HG02798 (cell line): ENCODE data around the gene TSHZ1.

Experiments used
- ATAC-seq: cut with Tn5 transposase; IDR thresholded peaks from one replicate; pipeline ENCODE4 v1.9.1; 2021; ENCODE audit warnings: mild to moderate bottlenecking; ENCODE audit not compliant: unreplicated experiment, poor library complexity

The TSHZ1 gene

DNA sequence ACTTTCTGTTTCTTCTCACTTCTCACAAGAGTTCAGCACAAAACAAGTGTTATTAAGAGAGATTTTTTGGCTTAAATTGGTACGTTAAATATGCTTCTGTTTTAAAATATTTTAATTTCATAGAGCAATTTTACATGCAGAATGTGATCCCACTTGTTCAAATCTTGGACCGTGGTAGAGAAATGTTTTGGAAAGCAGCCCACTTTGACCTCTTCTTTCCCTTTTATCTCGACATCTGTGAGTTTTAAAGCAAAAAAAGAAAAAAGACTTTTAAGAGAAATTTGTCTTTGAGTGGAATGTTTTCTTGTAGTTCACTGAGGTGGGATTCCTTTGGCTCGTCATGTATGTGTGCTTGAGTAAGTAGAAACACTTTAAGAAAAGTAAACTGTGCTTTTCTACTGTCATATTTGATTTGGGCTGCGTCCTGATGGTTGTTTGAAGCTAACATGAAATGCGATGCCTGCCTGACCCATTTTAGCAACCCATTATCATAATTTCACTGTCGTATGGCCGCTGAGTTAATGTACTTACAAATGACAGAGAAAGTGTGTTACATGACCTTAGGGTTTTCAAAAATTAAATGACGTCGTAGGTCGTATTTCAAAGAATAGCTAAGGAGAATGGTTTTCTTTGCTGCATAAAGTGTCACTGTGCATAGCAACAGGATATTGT lies 54.5 kb downstream of the TSHZ1 start:
- no peak for ATAC-seq

- no peak for ATAC-seq
These were observed 55.3 kb downstream of the TSHZ1 start for GRCh38 chr18:75265872-75266271.

- ATAC-seq = peak; percentile 93
These were observed 57.2 kb downstream of the TSHZ1 start for GRCh38 chr18:75267643-75268363.

DNA sequence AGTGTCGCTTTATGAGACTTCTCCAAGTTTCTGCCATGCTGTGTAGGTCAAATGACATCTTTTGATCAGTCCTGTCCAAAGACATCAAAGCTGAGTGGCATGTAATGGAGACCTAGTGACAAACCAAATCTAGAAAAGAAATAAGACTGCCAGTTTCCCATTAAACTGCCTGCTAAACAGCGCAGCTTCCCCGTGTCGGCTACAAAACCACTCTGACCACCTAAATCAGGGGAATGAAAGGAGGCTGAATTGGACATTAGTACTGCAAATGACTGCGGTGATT lies 57.7 kb downstream of the TSHZ1 start:
- no peak for ATAC-seq

- ATAC-seq = no peak
These were observed 58.6 kb downstream of the TSHZ1 start for GRCh38 chr18:75269124-75269680.

DNA sequence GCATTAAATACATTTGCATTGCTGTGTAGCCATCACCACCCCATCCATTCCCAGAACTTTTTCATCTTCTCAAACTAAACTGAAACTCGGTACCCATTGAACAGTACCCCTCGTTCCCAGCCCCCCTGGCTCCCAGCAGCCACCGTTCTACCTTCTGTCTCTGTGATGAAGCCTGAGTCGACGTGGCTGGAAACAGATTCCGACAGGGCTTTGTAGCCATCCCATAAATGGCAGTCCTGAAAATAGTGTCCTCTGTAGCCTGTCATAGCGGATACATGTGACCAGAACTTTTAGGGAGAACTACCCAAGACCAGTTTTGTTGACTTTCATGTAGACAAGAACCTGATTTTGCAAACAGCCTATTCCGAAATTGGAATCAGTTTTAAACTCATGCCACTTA lies 59.1 kb downstream of the TSHZ1 start:
- no peak for ATAC-seq

GRCh38 chr18:75271952-75272351 lies 61.4 kb downstream of the TSHZ1 start:
- ATAC-seq = no peak

DNA sequence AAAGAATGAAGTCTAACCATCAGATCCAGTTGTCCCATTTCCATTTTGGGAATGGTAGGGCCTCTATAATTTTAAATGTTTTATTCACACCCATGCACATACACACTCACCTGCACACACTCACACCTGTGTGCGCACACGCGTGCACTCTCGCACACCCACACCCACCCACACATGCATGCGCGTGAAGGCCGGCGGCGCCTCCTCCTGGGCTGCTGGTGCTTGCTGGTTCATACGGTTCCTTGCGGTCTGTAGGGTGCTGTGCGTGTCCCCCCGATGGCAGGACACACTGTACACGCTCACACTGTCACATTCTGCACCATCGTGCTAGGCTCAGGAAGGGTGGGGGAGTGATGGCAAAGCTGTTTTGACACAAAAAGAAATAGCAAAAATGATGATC lies 63.2 kb downstream of the TSHZ1 start:
- ATAC-seq = no peak

DNA sequence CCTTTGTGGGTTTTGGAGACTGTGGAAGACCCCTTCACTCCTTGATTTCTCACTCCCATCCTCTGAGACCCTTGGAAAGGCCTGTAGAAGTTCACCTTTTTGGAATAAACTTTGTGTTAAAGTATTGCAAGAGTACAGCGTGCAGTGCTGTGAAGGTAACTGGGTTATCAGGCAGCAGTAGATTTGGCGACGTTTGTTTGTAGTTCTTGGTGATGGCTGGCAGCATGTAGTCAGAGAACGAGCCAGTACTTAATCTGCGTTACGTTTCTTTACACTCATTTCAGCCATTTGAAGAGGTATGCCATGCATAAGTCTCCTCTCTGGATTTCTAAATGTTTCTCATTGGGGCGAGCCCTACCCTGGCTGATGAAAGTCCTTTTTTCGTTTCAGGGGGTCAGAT lies 64.6 kb downstream of the TSHZ1 start:
- ATAC-seq = no peak

DNA sequence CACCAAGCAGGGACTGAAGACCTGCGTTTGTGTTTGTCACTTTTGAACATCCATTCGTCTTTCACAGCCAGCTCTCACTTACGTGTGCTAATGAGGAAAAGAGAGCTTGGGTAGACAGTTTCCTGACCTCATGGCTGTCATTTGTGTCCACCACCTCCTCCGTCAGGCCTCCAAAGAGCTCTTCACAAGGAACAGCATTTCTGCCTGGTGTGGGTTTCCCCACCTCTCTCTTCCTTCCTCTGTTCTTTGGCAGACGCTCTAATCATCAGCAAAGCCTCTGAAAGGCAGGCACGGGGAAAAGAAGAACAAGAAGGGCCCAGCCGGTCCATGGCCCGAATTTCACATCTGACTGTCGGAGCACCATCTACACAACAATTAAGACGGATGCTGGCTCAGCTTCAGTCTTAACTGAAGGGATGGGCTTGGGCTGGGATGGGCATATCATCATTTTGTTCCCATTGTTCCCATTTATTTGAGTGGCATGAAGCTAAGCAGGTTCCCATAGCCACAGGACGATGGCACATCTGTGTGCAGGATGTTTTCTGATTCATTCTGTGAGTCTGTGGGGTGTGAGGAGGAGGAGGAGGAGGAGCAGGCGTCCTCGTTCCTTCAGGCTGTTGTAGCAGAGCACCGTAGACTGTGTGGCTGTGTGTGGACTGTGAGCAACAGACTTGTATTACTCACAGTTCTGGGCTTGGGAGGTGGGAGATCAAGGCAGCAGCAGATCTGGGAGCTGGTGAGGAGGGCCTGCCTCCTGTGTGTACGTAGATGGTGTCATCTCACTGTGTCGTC lies 66.4 kb downstream of the TSHZ1 start:
- ATAC-seq = no peak

DNA sequence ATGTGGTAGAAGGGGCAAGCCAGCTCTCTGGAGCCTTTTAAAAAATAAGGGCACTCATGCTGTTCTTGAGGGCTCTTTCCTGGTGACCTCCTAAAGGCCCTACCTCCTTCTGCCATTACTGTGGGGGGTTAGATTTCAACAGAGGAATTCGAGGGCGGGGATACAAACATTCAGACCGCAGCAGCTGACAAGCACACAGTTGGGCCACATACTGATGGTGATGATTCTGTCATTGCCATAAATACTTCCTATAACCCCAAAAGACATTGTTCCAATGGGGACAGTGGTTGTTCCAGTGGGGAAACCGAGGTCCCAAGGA lies 67.0 kb downstream of the TSHZ1 start:
- ATAC-seq = no peak

GRCh38 chr18:75279381-75279780 lies 68.8 kb downstream of the TSHZ1 start:
- no peak for ATAC-seq

DNA sequence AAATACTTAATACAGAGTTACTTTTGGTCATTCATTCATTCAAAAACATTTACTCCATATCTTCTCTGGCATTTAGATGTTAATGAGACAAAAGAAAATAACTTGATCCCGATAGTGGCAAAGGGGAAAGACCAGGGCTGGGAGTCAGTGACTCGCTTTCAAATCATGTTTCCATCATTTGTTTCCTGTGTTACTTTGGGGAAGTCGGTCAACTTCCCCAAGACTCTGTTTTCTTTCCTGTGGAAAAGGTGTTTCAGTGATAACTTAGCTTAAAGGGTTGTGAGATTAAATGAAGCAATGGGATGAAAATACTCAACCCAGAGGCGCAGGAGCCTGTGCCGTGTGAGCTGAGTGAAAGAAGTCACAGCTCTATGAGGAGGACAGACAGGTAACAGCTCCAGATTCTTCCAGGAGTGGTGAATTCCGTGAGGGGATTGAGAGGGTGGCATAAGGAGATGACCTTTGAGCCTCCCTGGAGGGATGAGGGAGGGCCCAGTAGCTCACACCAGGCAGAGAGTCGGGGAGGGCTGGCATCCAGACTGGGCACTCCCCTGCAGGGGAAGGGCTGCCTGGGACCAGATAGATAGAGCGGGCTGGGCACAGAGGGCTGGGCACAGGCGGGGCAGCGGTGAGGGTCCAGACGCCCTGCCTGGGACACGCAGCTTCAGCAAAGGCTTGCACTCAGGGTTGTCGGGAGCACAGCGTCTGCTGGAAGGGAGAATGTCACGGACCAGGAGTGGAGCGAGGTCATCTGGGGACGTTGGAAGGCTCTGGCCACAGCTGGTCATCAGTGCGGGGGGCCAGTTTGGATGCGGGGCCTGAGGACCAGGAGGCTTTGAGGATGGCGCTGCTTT lies 70.1 kb downstream of the TSHZ1 start:
- ATAC-seq = no peak

DNA sequence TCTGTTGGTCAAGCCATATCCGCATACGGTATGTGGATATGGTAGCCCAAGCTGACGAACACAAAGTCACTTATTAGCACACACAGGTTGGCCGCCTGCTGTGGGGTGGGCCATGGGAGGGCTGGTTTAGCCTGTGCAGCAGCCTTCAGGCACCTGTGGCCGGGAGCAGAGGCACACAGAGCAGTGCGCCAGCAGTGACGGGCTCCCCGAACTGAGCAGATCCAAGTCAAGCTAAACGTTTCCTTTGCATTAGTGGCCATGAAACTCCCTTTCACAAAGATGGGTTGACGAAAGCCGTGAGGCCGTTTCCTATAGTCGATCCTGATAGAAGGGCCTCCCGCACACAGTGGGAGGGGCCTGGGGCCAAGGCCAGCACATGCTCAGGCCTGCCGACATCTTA lies 72.1 kb downstream of the TSHZ1 start:
- ATAC-seq = no peak

DNA sequence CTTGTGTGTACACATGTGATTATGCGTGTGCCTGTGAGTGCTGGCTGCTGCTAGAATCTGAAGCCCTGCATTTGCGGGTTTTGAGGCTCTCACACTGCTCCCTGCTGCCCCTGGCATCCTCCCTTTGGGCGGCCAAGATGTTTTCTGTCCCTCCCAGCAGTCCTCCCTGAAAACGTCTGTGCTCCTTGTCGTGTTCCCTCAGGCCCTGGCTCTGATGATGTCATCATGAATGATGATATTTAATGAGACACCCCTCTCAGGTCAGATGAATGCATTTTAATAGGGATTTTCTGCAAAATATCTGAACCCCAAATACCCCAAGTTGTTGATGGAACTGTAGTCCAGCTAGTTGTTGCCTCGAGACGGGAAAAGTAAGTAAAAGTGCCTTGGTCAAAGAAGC lies 73.1 kb downstream of the TSHZ1 start:
- no peak for ATAC-seq

GRCh38 chr18:75284566-75284965 lies 74.0 kb downstream of the TSHZ1 start:
- ATAC-seq = no peak

DNA sequence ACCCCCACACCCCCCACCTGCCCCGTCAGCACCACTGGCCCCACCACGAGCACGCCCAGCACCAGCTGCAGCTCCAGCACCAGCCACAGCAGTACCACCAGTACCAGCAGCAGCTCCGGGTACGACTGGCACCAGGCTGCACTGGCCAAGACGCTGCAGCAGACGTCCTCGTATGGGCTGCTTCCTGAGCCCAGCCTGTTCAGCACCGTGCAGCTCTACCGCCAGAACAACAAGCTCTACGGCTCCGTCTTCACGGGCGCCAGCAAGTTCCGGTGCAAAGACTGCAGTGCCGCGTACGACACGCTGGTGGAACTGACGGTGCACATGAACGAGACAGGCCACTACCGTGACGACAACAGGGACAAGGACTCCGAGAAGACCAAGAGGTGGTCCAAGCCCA lies 75.3 kb downstream of the TSHZ1 start:
- ATAC-seq = no peak

DNA sequence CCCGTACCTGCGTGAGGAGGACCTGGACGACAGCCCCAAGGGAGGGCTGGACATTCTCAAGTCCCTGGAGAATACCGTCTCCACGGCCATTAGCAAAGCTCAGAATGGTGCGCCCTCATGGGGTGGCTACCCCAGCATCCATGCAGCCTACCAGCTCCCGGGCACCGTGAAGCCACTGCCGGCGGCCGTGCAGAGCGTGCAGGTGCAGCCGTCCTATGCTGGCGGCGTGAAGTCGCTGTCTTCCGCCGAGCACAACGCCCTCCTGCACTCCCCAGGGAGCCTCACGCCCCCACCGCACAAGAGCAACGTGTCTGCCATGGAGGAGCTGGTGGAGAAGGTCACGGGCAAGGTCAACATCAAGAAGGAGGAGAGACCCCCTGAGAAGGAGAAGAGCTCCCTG lies 76.4 kb downstream of the TSHZ1 start:
- no peak for ATAC-seq

GRCh38 chr18:75287700-75288099 lies 77.1 kb downstream of the TSHZ1 start:
- ATAC-seq = no peak

DNA sequence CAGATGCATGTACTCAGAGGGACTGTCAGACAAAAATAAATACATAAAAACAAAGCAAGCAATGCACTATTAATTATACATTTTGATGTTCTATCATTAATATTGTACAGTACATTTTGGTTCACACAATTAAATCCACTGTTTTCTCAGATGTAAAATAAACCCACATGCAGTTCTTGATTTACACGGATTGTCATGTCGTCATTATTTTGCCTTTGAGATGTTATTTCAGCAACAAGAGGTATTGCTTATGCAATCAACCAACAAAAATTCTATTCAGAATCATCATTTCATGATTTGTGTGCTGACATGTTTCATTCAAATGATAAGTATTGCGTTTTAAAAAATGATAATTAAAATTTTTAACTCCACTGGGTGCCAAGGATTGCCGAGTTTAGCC lies 79.2 kb downstream of the TSHZ1 start:
- ATAC-seq = no peak
